Nephron progenitor cell (in vitro differentiated cells): ENCODE measurements around the gene ERC2.

ENCODE experiments used
- DNase-seq: peaks from one replicate; pipeline ENCODE4 v3.0.0; 2021
- H3K27ac Mint-ChIP-seq: 2 replicates; pipeline ENCODE4 v1.8.0; 2021; ENCODE audit warnings: mild to moderate bottlenecking, moderate library complexity, mixed read lengths
- H3K27me3 Mint-ChIP-seq: 2 replicates; pipeline ENCODE4 v1.8.0; 2021; ENCODE audit warnings: mild to moderate bottlenecking, low read depth, mixed read lengths; ENCODE audit not compliant: poor library complexity
- H3K36me3 Mint-ChIP-seq: 2 replicates; pipeline ENCODE4 v1.8.0; 2021; ENCODE audit warnings: low read depth, mixed read lengths
- H3K4me1 Mint-ChIP-seq: 2 replicates; pipeline ENCODE4 v1.8.0; 2021; ENCODE audit warnings: mixed read lengths
- H3K4me3 Mint-ChIP-seq: 2 replicates; pipeline ENCODE4 v1.8.0; 2021; ENCODE audit warnings: mild to moderate bottlenecking, moderate library complexity, mixed read lengths
- H3K9me3 Mint-ChIP-seq: 2 replicates; pipeline ENCODE4 v1.8.0; 2021; ENCODE audit warnings: mild to moderate bottlenecking, moderate library complexity, mixed read lengths
- TF ChIP-seq, protein P1 (sequence below): fragments of 200-600 bp; sonication (generic); IDR thresholded peaks from 2 replicates; pipeline ENCODE4 v1.5.0; 2021; ENCODE audit warnings: antibody characterized with exemption

The ERC2 gene

DNA sequence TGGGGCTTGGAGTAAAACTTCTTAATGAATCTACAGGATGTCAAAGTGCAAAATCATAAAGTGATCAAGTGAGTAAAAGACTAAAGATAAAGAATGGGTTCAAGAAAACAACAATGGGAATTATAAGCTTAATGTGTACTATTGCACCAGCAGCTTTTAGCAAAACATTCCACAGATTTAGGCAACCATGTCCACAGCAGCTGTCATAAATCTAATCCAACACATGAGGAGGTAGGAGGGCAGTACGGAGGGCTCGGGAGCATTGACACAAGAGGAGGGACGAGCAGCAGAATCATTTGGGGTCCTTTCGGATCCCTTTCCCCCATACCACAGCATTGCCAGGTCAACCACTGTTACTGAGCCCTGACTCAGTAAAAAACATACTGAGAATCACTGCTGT, 516.9 kb downstream of the ERC2 start:
- no peaks in the 10 kb centered on the region for H3K9me3 Mint-ChIP-seq
- H3K27ac Mint-ChIP-seq, result peak overlapping the region; percentile 88
- peak overlapping the region; percentile 41 for H3K4me3 Mint-ChIP-seq
- peak; percentile 49 for DNase-seq
- no peaks in the 10 kb centered on the region for H3K36me3 Mint-ChIP-seq
- peaks cover 3% of the 10 kb centered on the region for H3K27me3 Mint-ChIP-seq
- peaks cover 34% of the 10 kb centered on the region for H3K4me1 Mint-ChIP-seq
- TF ChIP-seq, protein P1, sequence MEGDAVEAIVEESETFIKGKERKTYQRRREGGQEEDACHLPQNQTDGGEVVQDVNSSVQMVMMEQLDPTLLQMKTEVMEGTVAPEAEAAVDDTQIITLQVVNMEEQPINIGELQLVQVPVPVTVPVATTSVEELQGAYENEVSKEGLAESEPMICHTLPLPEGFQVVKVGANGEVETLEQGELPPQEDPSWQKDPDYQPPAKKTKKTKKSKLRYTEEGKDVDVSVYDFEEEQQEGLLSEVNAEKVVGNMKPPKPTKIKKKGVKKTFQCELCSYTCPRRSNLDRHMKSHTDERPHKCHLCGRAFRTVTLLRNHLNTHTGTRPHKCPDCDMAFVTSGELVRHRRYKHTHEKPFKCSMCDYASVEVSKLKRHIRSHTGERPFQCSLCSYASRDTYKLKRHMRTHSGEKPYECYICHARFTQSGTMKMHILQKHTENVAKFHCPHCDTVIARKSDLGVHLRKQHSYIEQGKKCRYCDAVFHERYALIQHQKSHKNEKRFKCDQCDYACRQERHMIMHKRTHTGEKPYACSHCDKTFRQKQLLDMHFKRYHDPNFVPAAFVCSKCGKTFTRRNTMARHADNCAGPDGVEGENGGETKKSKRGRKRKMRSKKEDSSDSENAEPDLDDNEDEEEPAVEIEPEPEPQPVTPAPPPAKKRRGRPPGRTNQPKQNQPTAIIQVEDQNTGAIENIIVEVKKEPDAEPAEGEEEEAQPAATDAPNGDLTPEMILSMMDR, result no peak

DNA sequence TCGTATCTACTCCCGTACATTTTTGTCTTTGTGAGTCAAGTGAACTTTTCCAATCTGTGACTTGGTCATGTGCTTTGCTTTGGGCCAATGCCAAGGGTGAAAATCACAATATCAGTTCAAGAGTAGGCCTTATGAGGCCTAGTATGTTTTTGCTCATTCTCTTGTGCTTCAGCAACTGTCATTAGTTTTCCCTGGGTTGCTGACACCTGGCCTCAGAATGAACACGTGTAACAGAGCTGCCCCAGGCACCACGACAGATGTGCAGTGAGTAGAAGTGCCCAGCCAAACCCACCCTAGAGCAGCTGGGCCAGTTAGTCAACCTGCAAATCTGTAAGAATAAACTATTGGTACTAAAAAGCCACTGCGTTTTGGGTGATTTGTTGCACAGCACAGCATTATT, 520.9 kb downstream of the ERC2 start:
- Mint-ChIP-seq H3K9me3 (no peaks in the 10 kb centered on the region), H3K4me3 (no peak overlapping the region), H3K36me3 (no peaks in the 10 kb centered on the region), H3K27ac (no peak overlapping the region), H3K27me3 (no peaks in the 10 kb centered on the region), H3K4me1 (peaks cover 65% of the 10 kb centered on the region)
- TF ChIP-seq, protein P1, result no peak
- DNase-seq, result no peak

DNA sequence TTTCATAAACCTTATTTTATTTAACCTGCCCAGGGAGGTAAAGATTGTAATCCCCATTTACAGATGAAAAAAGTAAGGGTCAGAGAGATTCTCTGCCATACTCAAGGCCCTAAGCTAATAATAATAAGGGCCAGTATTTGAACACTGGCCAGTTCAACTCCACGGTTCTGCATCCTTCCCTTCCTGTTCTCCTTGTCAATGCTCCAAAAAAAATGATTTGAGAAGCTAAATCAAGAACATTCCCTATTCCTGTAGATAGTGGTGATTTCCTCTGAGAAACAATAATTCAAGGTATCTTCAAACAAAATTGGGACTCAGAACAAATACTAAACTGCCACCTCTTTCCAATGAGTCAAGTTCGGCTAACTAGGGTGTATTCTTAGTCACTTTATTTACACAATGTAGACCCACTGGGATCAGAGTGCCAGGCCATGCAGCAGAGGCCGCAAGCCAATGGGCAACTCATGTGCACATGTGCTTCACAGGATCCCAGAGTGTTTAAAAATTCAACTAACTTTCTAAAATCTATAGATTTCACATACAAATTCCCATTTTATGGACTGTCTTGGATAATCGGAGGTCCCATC, 521.6 kb downstream of the ERC2 start:
- DNase-seq, result no peak
- Mint-ChIP-seq H3K36me3 (no peaks in the 10 kb centered on the region), H3K27me3 (no peaks in the 10 kb centered on the region), H3K9me3 (no peaks in the 10 kb centered on the region), H3K4me3 (no peak overlapping the region), H3K4me1 (peaks cover 57% of the 10 kb centered on the region), H3K27ac (no peak overlapping the region)
- TF ChIP-seq, protein P1, result no peak

DNA sequence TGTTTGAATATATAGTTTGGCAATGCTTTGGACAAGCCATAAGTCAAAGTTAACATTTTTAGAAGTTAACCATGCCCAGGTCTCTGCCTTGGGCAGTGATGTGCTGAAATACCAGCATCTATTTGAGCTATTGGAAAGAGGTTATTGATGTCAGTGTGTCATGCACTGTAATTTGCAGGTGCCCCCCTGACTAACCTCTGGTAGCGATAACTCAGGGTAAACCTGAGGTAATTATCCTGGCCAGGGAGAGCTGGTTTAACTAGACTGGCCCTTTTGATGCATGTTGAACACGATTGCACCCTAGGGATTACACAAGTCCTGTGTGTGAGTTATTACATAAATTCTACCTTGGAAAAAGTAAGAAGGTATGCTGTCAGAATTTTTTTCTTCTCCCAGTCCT, 525.4 kb downstream of the ERC2 start:
- Mint-ChIP-seq H3K36me3 (no peaks in the 10 kb centered on the region), H3K27ac (no peak overlapping the region), H3K9me3 (no peaks in the 10 kb centered on the region), H3K4me1 (peaks cover 50% of the 10 kb centered on the region), H3K27me3 (no peaks in the 10 kb centered on the region), H3K4me3 (no peak overlapping the region)
- no peak for DNase-seq
- TF ChIP-seq, protein P1, result no peak

DNA sequence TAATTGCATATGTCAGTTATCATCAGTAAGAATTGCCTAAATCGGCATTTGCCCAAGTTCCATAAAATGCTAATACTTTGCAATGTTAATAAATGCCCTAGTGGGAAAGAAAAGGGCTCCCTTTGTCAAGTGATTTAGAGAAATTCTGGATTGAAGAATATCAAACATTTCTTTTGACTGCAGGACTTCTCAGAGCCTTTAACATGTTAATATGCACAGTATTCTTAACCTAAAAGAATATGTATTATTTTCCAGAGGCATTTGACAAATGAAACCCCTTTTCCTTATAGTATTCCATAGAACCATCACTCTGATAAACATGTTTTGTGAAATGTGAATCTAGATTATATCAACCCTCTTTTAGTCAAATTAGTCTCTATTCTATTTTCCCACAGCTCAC, 529.0 kb downstream of the ERC2 start:
- H3K9me3 Mint-ChIP-seq, result no peaks in the 10 kb centered on the region
- TF ChIP-seq, protein P1, result no peak
- no peaks in the 10 kb centered on the region for H3K36me3 Mint-ChIP-seq
- H3K27me3 Mint-ChIP-seq, result peaks cover 3% of the 10 kb centered on the region
- no peak overlapping the region for H3K27ac Mint-ChIP-seq
- H3K4me3 Mint-ChIP-seq, result no peak overlapping the region
- no peak for DNase-seq
- H3K4me1 Mint-ChIP-seq, result peaks cover 44% of the 10 kb centered on the region

DNA sequence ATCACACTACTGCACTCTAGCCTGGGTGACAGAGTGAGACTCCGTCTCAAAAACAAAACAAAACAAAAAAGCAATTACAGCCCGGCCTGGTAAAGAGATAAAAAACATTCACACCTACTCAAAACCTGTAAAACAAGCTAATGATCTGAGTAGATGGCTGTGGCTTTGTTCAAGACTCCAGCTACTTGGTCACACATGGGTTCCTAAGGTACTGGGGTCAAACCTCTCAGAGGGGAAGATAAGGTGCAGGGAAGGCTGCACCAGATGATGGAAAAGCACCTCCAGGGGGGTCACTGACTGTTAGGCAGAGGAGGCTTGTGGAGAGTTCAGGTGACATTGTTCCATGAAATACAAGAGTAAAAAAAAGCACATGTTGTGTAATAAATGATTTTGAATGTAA, 531.0 kb downstream of the ERC2 start:
- no peaks in the 10 kb centered on the region for H3K36me3 Mint-ChIP-seq
- H3K27me3 Mint-ChIP-seq, result peaks cover 3% of the 10 kb centered on the region

More for the DNA sequence above, 531.0 kb downstream of the ERC2 start:
- Mint-ChIP-seq H3K4me1 (peaks cover 34% of the 10 kb centered on the region), H3K27ac (peak overlapping the region; percentile 86), H3K4me3 (no peak overlapping the region), H3K9me3 (no peaks in the 10 kb centered on the region)
- no peak for DNase-seq
- TF ChIP-seq, protein P1, result no peak
